ENCODE results near the gene LMAN2L. TPM values are rescaled to one million over a fixed set of nuclear protein-coding genes. Genes with fewer than 3 reads are reported as not detected.

LMAN2L gene
- total RNA-seq, 1 experiment from 2014 or later, result 13.2 TPM

DNA sequence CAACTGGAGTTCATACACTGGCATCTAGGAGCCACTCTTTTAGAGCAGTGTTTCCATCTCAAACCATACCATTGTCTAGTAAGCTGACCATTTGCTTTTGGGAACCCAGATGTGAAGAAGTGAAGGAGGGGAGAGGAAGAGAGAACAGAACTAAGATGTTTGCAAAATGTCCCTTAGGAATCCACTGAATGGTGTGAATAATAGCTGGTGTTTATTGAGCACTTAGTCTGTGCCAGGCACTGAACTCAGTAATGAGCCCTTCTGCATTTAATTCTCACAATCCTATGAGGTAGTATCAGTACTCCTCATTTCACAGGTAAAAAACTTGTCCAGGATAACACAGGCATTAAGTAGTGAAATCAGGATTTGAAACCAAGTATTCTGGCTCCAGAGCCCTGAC is 23.5 kb downstream of the LMAN2L start:
- DNase-seq (ENCODE audit: extremely low read depth, low read depth), result no peak

DNA sequence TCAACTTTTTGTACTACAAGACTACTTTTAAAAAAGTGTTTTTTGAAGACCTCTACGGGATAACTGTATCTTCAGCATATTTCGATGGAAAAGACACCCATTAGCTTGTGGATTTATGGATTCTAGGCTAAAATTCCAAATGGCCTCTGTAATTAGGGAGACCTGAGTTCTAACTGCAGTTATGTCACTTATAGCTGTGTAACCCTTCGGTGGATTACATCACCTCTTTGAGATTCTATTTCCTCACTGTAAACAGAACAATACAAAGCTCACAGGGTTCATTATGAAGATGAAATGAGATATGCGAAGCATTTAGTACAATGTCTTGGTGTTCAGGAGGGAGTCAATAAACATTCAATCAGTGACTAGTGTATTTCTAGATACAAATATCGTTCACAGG is 24.2 kb downstream of the LMAN2L start:
- peak; percentile 26 for DNase-seq (ENCODE audit: extremely low read depth, low read depth)

DNA sequence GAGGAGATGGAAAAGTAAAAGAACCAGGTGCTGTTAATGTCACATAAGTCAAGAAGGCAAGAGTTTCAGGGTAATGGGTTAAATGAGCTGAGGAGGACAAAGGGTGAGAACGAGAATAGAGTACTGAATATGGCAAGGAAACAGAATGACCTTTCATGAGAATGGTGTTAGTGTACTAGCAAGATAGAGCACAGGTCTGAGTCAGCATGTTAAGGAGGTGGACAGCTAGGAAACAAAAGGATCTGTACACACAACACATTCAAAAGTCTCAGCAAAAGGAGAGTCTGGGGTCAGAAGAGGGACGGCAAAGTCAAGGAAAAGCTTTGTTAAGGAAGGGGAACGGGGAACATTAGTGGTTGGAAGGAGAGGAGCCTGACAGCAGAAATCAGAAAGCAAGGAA is 28.9 kb downstream of the LMAN2L start:
- no peak for DNase-seq (ENCODE audit: extremely low read depth, low read depth)

DNA sequence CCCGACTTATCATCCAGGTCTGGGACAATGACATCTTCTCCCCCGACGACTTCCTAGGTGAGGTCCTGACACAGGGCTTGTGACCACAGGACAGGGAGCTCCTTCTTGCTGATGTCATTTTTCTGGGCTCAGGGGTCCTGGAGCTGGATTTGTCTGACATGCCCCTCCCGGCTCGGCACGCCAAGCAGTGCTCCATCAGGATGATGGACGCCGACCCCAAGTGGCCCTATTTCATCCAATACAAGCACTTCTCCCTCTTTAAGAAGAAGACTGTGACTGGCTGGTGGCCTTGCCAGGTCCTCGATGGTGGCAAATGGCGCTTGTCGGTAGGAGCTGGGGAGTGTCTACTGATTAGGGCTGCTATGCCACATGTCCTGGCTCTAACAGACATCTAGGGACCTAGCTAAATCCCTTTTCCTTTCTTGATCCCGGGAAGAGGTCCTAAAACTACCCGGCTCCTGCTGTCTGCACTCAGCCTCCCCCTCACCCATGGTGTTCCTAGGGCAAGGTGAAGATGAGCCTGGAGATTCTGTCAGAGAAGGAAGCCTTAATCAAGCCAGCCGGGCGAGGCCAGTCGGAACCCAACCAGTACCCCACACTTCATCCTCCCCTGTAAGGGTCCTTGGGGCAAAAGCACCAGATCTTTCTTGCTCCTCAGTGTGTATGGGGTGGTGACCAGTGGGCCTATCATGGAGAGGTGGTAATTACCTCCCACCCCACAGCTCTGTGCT is 36.7 kb downstream of the LMAN2L start:
- DNase-seq (ENCODE audit: extremely low read depth, low read depth), result no peak

DNA sequence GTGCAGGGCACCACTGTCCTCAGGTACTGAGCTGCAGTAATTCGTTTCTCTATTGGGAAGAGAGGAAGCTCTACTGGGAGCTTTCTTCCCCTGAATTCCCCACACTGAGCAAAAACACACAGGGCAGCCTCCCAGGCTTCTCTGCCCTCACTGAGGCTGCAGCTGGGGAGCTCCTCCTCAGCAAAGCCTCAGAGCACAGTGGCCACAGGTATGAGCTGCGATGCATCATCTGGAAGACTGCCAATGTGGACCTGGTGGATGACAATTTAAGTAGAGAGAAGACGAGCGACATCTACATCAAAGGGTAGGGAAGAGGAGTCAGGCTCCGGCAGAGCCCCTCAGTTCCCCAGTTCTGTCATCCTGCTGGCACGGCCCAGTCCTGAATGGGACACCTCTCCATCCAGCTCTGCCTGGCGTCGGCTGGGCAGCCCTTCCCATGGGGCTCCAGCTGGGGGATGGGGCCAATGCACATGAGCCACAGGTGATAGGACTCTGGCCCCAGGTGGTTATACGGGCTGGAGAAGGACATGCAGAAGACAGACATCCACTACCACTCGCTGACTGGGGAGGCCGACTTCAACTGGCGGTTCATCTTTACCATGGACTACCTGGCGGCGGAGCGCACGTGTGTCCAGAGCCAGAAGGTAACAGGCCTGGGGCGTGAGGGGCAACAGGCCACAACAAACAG is 37.6 kb downstream of the LMAN2L start:
- DNase-seq (ENCODE audit: extremely low read depth, low read depth), result no peak

DNA sequence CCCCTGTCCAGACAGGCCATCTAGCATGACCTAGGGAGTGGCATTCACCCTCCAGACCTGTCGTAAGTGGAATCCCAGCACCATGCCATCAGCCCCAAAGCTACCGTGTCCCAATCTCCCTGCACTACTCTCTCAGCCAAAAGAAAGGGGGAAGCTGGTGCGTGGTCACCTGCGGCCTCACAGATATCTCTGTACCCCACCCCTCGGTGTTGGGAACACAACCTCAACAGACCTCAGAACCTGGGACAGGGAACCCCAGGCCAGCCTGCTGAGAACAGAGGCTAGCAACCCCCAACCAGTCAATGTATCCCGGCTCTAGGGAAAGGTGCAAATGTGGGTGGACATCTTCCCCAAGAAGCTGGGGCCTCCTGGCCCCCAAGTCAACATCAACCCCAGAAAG is 38.2 kb downstream of the LMAN2L start:
- DNase-seq (ENCODE audit: extremely low read depth, low read depth), result no peak

DNA sequence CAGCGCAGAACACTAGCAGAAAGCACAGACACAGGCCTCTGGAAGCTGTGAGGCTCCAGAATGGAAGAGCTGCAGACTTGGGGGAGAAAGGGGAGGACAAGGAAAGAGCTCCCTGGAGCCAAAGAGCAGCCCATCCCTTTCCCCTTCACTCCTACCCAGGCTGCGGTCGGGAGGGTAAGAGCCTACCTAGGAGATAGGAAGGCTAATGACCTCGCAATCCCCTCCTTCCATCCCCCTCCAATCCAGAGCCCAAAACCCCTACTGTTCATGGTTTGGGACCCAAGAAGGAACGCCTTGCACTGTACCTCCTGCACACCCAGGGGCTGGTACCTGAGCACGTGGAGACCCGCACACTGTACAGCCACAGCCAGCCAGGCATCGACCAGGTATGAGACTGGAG is 39.8 kb downstream of the LMAN2L start:
- DNase-seq (ENCODE audit: extremely low read depth, low read depth), result no peak

DNA sequence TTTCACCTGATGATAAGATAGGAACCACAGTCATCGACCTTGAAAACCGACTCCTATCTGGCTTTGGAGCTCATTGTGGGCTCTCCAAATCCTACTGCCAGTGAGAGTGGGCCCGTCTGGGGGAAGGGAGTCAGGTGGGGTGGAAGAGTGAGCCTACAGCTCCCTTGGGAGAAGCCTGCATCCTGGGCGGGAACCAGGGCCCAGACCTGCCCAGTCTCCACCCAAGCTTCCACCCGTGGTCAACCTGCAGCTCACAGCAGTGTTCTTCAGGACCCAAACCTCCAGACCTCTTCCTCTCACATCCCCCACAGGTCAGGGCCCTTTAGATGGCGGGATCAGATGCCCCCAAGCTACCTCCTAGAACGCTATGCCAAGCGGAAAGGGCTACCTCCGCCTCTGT is 40.2 kb downstream of the LMAN2L start:
- DNase-seq (ENCODE audit: extremely low read depth, low read depth), result no peak

DNA sequence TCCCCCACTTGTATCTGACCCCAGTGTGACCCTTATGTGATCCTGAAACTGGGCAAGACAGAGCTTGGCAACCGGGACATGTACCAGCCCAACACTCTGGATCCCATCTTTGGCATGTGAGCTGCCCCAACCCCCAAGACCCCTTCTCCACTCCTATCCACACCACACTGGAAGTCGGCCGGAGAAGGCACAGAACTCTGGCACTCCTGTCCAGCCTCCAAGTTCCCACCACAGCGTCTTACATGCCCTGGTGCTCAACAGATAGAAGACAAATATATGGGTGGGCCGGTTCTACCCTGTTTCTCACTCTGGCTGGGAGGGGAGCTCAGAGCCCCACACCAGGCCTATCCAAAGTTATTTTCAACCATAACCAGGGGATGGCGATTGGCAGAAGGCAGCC is 40.8 kb downstream of the LMAN2L start:
- no peak for DNase-seq (ENCODE audit: extremely low read depth, low read depth)

DNA sequence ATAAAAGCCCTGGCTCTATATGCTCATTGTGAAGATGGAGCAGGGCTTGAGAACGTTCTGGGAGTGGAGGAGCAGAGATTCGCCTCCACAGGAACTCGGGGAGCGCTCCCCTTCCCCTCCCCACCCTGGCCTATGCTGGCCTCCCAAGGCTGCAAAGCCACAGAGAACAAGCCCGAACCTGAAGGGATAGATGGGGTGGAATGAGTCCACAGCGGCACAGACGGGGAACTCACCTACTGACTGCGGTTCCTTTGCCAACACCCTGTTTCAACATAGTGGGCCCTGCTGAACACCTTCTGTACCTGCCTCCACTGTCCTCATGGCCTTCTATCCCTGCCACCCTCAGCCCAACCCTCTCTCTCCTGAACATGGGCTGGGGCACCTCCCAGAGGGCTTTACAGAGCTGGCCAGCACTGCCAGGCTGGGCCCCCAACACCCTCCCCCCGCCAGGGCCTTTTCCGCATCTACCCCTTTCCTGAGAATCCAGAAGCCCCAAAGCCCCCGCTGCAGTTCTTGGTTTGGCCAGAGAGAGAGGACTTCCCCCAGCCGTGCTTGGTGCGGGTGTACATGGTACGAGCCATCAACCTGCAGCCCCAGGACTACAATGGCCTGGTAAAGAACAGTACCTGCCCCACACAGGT is 41.5 kb downstream of the LMAN2L start:
- no peak for DNase-seq (ENCODE audit: extremely low read depth, low read depth)

DNA sequence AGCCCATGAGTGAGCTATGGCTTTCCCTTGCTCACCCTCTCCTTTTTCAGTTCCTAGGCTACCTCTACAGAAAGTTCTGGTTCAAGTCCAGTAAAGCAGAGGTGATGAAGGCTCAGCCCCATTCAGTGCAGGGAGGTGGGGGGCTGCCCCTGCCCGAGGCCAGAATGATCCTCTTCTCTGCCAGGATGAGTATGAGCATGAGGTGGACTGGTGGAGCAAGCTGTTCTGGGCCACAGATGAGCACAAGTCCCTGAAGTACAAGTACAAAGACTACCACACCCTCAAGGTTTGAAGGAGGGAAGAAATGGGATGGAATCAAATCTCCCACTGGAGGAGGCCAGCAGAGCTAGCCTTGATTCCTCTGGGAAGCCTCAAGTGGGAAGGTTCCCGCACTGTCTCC is 42.4 kb downstream of the LMAN2L start:
- no peak for DNase-seq (ENCODE audit: extremely low read depth, low read depth)

DNA sequence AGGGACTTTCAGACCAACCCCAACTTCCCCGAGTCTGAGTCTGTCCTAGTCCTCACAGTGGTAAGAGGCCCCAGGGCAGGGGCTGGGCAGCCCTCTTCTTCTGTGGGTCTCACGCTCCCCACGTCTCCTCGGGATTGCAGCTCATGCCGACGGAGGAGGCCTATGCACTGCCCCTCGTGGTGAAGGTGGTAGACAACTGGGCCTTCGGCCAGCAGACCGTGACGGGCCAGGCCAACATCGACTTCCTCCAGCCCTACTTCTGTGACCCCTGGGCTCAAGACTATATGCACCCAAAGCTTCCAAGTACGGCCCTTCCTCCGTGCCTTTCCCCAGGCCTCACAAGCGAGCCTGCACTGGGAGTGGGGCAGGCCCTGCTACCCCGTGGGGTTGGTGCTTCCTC is 44.3 kb downstream of the LMAN2L start:
- no peak for DNase-seq (ENCODE audit: extremely low read depth, low read depth)

DNA sequence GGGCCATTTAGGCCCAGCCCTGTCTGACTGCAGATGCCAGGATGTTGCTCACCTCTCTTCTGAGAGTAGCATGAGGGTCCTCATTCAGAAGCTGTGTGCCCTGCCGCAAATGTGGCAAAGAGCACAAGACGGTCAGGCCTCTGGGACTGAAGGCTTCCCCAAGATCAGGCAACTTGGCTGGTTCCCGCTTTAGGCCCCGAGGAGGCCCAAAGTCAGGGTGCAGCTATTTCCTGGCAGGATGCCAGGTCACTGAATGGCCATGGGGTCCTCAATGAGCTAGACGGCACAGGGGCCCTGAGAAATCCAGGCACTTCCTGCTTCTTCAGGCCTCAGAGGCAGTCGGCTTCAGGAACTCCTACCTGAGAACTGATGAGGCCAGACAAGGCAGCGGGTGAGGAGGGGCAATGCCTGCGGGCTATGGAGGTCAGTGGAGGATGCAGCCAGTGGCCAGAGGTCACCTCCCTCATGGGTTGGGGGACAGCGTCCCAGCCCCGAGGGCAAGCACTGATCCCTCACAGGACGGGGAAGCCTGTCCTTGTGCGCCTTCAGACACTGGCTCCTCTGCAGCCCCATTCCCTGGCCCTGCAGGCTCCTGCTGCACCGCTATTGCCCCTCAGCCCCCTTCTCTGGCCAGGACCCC is 44.9 kb downstream of the LMAN2L start:
- DNase-seq (ENCODE audit: extremely low read depth, low read depth), result no peak

DNA sequence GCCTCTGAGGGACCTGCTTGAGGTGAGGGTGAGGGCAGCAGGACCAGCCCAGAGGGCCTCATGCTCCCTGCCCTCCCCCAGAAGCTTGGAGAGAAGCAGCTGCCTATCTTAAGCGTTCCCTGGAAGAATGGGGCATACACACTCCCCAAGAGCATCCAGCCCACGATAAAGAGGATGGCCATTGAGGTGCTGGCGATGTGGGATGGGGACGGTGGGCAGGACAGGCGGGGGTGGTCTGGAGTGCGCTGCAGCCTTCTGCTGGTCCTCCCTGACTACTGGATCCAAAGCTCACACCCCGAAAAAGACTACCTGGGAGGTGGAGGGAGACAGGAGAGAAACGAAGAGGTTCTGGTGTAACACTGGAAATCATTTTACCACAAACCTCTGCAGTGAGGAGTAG is 45.6 kb downstream of the LMAN2L start:
- DNase-seq (ENCODE audit: extremely low read depth, low read depth), result no peak

DNA sequence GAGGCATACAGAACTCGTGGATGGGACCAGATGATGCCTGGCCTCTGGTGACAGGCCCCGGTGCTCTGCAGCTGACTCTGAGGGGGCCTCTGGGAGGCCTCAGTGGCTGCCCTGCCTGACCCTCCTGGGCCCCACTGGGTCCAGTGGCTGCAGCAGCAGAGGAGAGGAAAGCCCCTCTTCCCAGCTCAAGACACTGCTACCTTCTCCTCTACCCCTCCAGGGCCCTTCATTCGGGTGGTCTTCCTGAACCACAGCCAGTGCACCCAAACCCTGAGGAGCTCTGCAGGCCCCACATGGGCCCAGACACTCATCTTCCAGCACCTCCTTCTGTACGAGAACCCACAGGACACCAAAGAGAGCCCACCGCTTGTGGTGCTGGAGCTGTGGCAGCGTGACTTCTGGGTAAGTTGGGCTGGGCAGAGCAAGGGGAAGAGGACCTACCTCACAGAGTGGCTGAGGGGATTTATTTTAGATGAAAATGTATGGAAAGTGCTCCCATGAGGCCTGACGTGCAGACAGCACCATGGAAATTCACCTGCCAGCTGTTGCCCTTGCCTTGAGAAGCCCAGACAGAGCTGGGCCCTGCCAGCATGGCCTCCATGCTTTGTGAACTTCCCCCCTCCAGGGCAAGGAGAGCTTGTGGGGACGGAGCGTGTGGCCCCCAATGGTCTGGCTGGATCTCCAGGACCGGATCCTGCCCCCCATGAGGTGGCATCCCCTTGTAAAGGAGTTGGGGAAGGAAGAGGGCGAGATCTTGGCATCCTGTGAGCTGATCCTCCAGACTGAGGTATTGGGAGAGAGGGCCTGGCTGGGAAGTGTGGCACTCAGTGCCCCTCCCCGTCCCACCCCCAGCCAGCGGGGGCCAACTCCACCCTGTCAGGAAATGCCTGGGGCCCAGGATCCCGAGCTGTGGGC is 46.3 kb downstream of the LMAN2L start:
- no peak for DNase-seq (ENCODE audit: extremely low read depth, low read depth)

DNA sequence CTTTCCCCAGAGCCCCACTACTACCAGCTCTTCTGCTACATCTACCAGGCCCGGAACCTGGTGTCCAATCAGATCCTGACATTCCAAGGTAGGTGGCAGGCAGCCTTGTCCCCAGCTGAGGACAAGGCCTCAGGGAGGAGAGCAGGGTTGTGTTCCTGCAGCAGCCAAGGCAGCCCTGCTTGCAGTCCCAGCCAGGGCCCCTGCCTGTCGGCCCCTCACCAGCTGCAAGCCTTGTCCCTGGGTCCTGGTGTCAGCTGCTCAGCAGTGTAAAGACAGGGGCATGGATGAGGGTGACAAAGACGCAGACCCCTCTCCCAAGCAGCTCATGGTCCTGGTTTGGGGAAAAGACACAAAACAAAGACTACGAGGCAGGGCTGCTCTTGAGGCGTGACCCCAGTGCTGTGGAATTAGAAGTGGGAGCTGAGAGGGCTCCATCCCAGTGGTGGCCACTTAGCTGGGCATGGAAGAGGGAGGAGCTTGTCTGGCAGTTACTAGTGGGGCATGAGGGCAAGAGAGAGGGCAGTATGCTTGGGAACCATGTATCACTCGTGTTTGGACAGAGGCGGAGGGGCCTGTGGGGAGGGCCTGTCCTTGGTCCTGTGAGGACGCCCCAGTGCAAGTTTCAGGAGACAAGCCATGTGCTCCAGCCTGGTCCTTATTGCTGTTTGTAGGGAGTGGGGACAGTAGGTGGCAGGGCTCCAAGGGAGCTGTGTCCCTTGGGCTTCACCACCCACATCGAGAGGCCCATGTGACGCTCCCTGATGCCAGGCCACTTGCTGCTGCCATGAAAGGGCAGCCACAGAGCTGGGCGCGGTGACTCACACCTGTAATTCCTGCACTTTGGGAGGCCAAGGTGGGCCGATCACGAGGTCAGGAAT is 47.5 kb downstream of the LMAN2L start:
- DNase-seq (ENCODE audit: extremely low read depth, low read depth), result no peak

DNA sequence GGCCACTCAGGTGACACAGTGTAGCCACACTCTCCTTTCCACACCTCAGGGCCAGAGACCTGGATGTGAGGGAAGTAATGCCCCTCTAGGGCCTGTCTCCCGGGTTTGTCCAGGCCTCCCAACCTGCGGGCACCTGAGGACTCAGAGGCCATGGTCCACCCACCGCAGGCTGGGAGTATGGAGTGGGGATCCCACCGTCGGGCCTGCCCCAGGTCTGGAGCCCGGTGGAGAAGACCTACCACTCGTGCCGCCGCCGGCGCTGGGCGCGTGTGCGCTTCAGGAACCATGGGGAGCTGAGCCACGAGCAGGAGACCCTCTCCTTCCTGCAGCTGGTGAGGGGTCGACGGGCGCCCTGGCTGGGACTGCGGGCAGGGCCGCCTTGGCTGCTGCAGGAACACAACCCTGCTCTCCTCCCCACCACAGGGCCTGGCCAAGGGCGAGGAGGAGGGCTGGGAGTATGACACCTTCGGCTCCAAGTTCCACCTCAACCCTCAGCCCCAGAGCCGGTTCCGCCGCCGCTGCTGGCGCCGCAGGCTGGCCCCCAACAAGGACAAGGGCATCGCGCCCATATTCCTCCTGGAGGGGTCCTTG is 48.7 kb downstream of the LMAN2L start:
- DNase-seq (ENCODE audit: extremely low read depth, low read depth), result no peak

DNA sequence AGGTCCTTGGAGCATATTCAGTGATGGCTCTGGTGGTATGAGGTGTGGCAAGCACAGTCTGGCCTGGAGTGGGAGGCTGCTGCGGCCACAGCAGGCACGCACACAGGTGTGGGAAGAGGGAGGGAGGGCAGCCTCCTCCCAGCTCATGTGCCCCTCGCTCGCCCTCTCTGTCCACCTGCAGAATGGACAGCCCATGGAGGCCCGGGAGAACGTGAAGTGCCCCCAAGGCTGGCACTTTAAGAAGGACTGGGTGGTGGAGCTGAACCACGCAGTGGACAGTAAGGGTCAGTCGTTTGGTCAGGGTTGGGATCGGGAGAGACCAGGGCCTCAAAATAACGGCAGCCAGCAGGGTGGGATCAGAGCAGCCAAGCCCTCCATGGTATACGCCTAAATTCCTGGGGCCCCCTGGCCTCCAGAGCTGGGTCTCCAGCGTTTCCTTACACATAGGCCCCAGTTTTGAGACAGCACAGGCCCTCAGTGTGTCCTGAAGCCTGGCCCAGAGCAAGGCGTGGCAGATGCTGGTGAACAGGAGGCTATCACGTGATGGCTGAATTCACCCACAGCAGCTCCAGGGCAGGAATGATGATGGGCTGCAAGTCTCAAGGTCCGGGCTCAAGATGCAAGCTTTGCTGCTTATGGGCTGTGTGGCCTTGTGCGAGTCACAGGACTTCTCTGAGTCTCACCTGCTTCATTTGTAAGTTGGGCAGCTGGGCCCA is 49.4 kb downstream of the LMAN2L start:
- no peak for DNase-seq (ENCODE audit: extremely low read depth, low read depth)

Measured in NCI-H460 (cell line).